SK-N-SH (cell line): ENCODE measurements around the gene DEPDC4. TPM values are rescaled to one million over a fixed set of nuclear protein-coding genes. Genes with fewer than 3 reads are reported as not detected.

Experiments
- CTCF ChIA-PET: fragments of 300-600, 350-600 bp; formaldehyde crosslinking; extraction: SDS; loops from one replicate; lab custom pipeline; 2021; lab: Yijun Ruan, JAX
- POLR2A ChIA-PET: fragments of 350-600 bp; sonication (Branson Sonifier 250); formaldehyde crosslinking; extraction: SDS; loops from one replicate; lab custom pipeline; 2020; ENCODE audit warnings: antibody characterized with exemption, inconsistent platforms; lab: Yijun Ruan, JAX
- DNase-seq: peaks from one replicate; pipeline ENCODE4 v3.0.0; 2012
- H2AFZ ChIP-seq: fragments of 200-600 bp; sonication (generic); 2 replicates; pipeline ENCODE4 v1.8.1; 2016; ENCODE audit warnings: antibody characterized with exemption, mild to moderate bottlenecking, low read depth
- H3F3A ChIP-seq: fragments of 200-600 bp; sonication (generic); replicated peaks from 2 replicates; pipeline ENCODE3; 2016; ENCODE audit warnings: antibody characterized with exemption, mild to moderate bottlenecking; ENCODE audit not compliant: insufficient read depth
- H3K27ac ChIP-seq, 2 experiments: fragments of 200-500 bp in 1 of 2; fragments of 200-600 bp in 1 of 2; sonication (Bioruptor generic) in 1 of 2; sonication (generic), shearing (Covaris generic) in 1 of 2; 2 replicates each; pipeline versions ENCODE4 v1.5.1 to v1.6.1; 2014 to 2016; ENCODE audit warnings: low read depth in 2 of 2, inconsistent platforms in 1 of 2, low read length in 1 of 2, mild to moderate bottlenecking in 1 of 2, mixed read lengths in 1 of 2
- H3K27me3 ChIP-seq: fragments of 200-600 bp; sonication (generic), shearing (Covaris generic); 2 replicates; pipeline ENCODE4 v1.6.1; 2016; ENCODE audit warnings: mixed run types; ENCODE audit not compliant: insufficient read depth
- H3K36me3 ChIP-seq, 2 experiments: fragments of 200-500 bp in 1 of 2; fragments of 200-600 bp in 1 of 2; sonication (Bioruptor generic) in 1 of 2; sonication (generic) in 1 of 2; replicated peaks in 1 of 2; 2 replicates each; pipeline versions ENCODE3 to v1.5.1; 2014 to 2016; ENCODE audit warnings: low read length in 1 of 2, mild to moderate bottlenecking in 1 of 2; ENCODE audit not compliant: insufficient read depth in 2 of 2, control insufficient read depth in 1 of 2
- H3K4me1 ChIP-seq, 2 experiments: fragments of 200-500 bp in 1 of 2; fragments of 200-600 bp in 1 of 2; sonication (Bioruptor generic) in 1 of 2; sonication (generic), shearing (Covaris generic) in 1 of 2; 2 replicates each; pipeline versions ENCODE4 v1.5.1 to v1.6.1; 2014 to 2016; ENCODE audit warnings: low read depth in 1 of 2, low read length in 1 of 2, mixed run types in 1 of 2; ENCODE audit not compliant: insufficient read depth in 2 of 2, control insufficient read depth in 1 of 2
- H3K4me2 ChIP-seq: fragments of 200-600 bp; sonication (generic), shearing (Covaris generic); 2 replicates; pipeline ENCODE4 v1.6.1; 2017; ENCODE audit warnings: mixed run types
- H3K4me3 ChIP-seq, 2 experiments: fragments of 200-500 bp in 1 of 2; fragments of 200-600 bp in 1 of 2; sonication (Bioruptor generic) in 1 of 2; sonication (generic), shearing (Covaris generic) in 1 of 2; 2 replicates each; pipeline versions ENCODE4 v1.5.1 to v1.8.1; 2014 to 2016; ENCODE audit warnings: low read depth in 2 of 2, inconsistent platforms in 1 of 2, low read length in 1 of 2, mild to moderate bottlenecking in 1 of 2, mixed read lengths in 1 of 2, moderate library complexity in 1 of 2
- H3K79me2 ChIP-seq: fragments of 200-600 bp; sonication (generic); 2 replicates; pipeline ENCODE4 v1.8.1; 2017; ENCODE audit warnings: mild to moderate bottlenecking; ENCODE audit not compliant: insufficient read depth
- H3K9ac ChIP-seq: fragments of 200-600 bp; sonication (generic); 2 replicates; pipeline ENCODE4 v1.6.1; 2017; ENCODE audit warnings: mixed run types
- H3K9me2 ChIP-seq: fragments of 200-600 bp; sonication (generic); 2 replicates; pipeline ENCODE4 v1.6.1; 2017; ENCODE audit warnings: mixed run types
- H3K9me3 ChIP-seq: fragments of 200-600 bp; sonication (generic); 2 replicates; pipeline ENCODE4 v1.6.1; 2017; ENCODE audit warnings: mixed run types, mild to moderate bottlenecking, moderate library complexity
- H4K20me1 ChIP-seq: fragments of 200-600 bp; sonication (generic); 2 replicates; pipeline ENCODE4 v1.6.1; 2017; ENCODE audit warnings: mild to moderate bottlenecking, mixed run types; ENCODE audit not compliant: insufficient read depth
- ELF1 ChIP-seq: IDR thresholded peaks from 2 replicates; pipeline ENCODE4 v1.4.0; 2012
- EZH2phosphoT487 ChIP-seq: fragments of 200-600 bp; sonication (generic); IDR thresholded peaks from 2 replicates; pipeline ENCODE4 v1.6.1; 2017; ENCODE audit warnings: low read depth, mixed run types, mild to moderate bottlenecking, antibody characterized with exemption, moderate library complexity, borderline replicate concordance
- IRF3 ChIP-seq: fragments of 150-350 bp; IDR thresholded peaks from 2 replicates; pipeline ENCODE4 v1.6.1; 2016; ENCODE audit warnings: mild to moderate bottlenecking, low read depth, low read length
- MAX ChIP-seq: IDR thresholded peaks from 2 replicates; pipeline ENCODE4 v1.4.0; 2012; ENCODE audit warnings: low read depth
- MXI1 ChIP-seq: IDR thresholded peaks from 2 replicates; pipeline ENCODE4 v1.6.1; 2012; ENCODE audit warnings: mild to moderate bottlenecking, low read depth, low read length, improper control_type of control experiment
- NFIC ChIP-seq: IDR thresholded peaks from 2 replicates; pipeline ENCODE4 v1.4.0; 2012; ENCODE audit warnings: borderline replicate concordance
- NRF1 ChIP-seq: IDR thresholded peaks from 2 replicates; pipeline ENCODE4 v1.6.1; 2012; ENCODE audit warnings: low read depth, mild to moderate bottlenecking, low read length
- RAD21 ChIP-seq: IDR thresholded peaks from 2 replicates; pipeline ENCODE4 v1.6.1; 2012; ENCODE audit warnings: mild to moderate bottlenecking, low read length
- RXRA ChIP-seq: IDR thresholded peaks from 2 replicates; pipeline ENCODE4 v1.4.0; 2012; ENCODE audit warnings: low read depth, mild to moderate bottlenecking, borderline replicate concordance
- TEAD4 ChIP-seq: IDR thresholded peaks from 2 replicates; pipeline ENCODE4 v1.4.0; 2012; ENCODE audit warnings: mild to moderate bottlenecking, borderline replicate concordance; ENCODE audit not compliant: insufficient read depth
- USF1 ChIP-seq: IDR thresholded peaks from 2 replicates; pipeline ENCODE4 v1.4.0; 2012; ENCODE audit warnings: low read depth, borderline replicate concordance
- WGBS: methylation state at CpG from one replicate; pipeline ENCODE4 v1.1.6; 2017; ENCODE audit warnings: low lambda C conversion rate; 5-methylcytosine and 5-hydroxymethylcytosine counted together
- polyA plus RNA-seq, 3 experiments: library from polyadenylated mRNA; depleted of rRNA; stranded (reverse); fragments of >200 nt; gene quantifications; 2 replicates each; pipeline ENCODE4 v1.2.3, GENCODE V29; 2012

DEPDC4 gene
- polyA plus RNA-seq, 1 of the 3 experiments (the other 2 are of a cell fraction), result 0.76 TPM

- TF ChIP-seq RXRA (no peak), NRF1 (no peak), ELF1 (no peak)
Observed at GRCh38 chr12:100254876-100255275, 12.0 kb downstream of the DEPDC4 start (continued).

GRCh38 chr12:100253437-100253836 lies 13.4 kb downstream of the DEPDC4 start:
- Histone ChIP-seq H3K4me2 (no peak overlapping the region), H3K9ac (no peak overlapping the region), H4K20me1 (no peaks in the 10 kb centered on the region), H3K4me1 (no peaks in the 10 kb centered on the region), H3K27me3 (no peaks in the 10 kb centered on the region), H3F3A (no peaks in the 10 kb centered on the region), H3K36me3 (no peaks in the 10 kb centered on the region), H2AFZ (no peak overlapping the region), H3K27ac (no peak overlapping the region), H3K9me3 (no peaks in the 10 kb centered on the region), H3K9me2 (no peaks in the 10 kb centered on the region), H3K79me2 (no peaks in the 10 kb centered on the region), H3K4me3 (no peak overlapping the region)
- POLR2A ChIA-PET, result no interaction called here
- TF ChIP-seq USF1, result no peak
- TF ChIP-seq TEAD4, result no peak
- TF ChIP-seq MXI1, result no peak
- no peak for TF ChIP-seq MAX
- no peak for TF ChIP-seq EZH2phosphoT487
- DNase-seq, result no peak
- CTCF ChIA-PET, result no interaction called here
- WGBS, result 95% methylated on average over 1 of the region's 1 CpG

GRCh38 chr12:100251917-100252316 lies 15.0 kb downstream of the DEPDC4 start:
- TF ChIP-seq IRF3, result no peak
- TF ChIP-seq RAD21, result no peak
- TF ChIP-seq NFIC, result no peak
- CTCF ChIA-PET, result interaction anchor here (0.8 kb wide), 1 partner anchor 17 kb away, joined by 3 read pairs; no protein-coding TSS in a partner anchor
- whole genome bisulfite sequencing, result 55% methylated on average over 2 of the region's 2 CpGs

More at GRCh38 chr12:100251917-100252316, 15.0 kb downstream of the DEPDC4 start:
- no peak overlapping the region for H3K9ac ChIP-seq
- H3K79me2 ChIP-seq, result no peaks in the 10 kb centered on the region
- no peaks in the 10 kb centered on the region for H3K9me3 ChIP-seq
- no peak overlapping the region for H3K27ac ChIP-seq
- no peaks in the 10 kb centered on the region for H3K4me1 ChIP-seq
- H3F3A ChIP-seq, result no peaks in the 10 kb centered on the region
- H3K4me2 ChIP-seq, result no peak overlapping the region
- POLR2A ChIA-PET, result no interaction called here
- H4K20me1 ChIP-seq, result no peaks in the 10 kb centered on the region
- no peaks in the 10 kb centered on the region for H3K27me3 ChIP-seq
- H3K4me3 ChIP-seq, result no peak overlapping the region
- H3K36me3 ChIP-seq, result no peaks in the 10 kb centered on the region
- no peaks in the 10 kb centered on the region for H3K9me2 ChIP-seq
- DNase-seq, result no peak
- H2AFZ ChIP-seq, result no peak overlapping the region
